GM19395 (cell line): Measurements from ENCODE around the gene KLHL22.
"Not testable (repeated sequence)": the region's sequence is repeated elsewhere in the genome, so short reads cannot be mapped to it uniquely, and the experiment has no call there.

ENCODE experiments used
- ATAC-seq: cut with Tn5 transposase; IDR thresholded peaks from one replicate; pipeline ENCODE4 v1.9.1; 2021; ENCODE audit warnings: mild to moderate bottlenecking, moderate library complexity; ENCODE audit not compliant: unreplicated experiment

The KLHL22 gene

DNA sequence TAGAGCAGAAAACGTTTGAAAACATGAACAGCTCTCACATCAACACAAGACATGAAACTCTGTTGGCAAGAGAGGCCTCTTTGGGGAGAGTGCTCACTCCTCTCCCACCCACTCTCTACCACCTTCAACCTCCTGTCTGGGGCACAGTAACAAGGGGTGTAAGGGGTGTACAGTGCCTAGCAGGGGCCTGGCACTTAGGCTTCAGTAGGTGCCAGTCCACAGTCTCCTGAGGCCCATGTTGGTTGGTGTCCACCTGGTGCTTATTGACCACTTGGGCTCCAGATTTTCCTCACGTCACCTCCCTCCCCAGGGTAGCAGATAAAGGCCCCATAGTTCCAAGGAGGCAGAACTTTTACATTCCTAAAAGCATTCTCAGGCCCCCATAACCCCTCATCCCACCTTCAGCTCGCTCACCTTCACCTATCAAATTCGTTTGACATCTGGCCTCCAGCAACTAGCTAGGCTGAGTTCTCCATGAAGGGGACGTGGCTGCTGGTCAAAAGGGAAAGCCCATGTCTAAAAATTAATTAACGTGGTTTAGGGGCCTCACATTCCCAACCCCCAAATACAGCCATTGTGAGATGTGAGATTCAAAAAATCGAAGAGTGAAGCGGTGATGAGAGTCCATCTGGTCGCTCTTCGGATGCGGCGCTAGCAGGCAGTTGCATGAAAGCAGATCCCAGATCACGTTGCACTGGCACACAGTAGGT, 11.1 kb upstream of the KLHL22 start:
- no peak for ATAC-seq

DNA sequence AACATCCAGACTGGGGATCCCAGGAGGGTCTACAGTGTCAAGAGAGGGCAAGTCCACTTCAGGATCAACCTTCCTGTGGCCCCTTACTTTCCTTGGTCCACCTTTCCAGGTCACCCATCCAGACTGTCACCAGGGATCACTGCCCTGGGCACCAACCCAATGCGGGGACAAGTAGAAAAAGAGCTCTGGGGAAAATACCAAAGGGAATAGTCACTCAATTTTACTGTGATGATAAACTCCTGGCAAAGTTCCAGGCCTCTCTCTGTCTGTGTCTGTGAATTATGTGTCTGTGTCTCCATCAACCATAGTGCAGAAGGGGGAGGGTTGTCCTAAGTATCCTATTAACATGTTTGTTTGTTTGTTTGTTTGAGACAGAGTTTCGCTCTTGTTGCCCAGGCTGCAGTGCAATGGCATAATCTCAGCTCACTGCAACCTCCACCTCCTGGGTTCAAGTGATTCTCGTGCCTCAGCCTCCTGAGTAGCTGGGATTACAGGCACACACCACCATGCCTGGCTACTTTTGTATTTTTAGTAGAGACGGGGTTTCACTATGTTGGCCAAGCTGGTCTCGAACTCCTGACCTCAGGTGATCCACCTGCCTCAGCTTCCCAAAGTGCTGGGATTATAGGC, 8.8 kb upstream of the KLHL22 start:
- not testable (repeated sequence) for ATAC-seq

DNA sequence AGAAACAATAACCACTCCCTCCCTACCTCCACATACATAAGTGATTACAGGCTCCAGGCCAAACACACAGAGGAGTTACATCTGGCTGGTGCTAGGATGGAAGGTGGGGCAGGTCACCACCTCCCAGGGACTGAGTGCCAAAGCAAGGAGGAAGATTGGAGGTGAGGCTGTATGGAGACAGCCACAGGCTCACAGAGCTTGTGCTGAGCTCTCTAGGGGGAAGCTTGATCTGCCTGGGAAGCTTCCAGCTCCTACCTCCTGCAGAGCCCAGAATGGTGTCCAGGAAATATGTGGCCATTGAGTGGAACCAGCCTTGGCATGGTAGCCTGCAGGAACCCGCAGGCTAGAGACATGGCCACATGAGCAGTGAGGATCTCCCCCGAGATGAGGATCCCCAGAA, 8.2 kb upstream of the KLHL22 start:
- ATAC-seq, result no peak

DNA sequence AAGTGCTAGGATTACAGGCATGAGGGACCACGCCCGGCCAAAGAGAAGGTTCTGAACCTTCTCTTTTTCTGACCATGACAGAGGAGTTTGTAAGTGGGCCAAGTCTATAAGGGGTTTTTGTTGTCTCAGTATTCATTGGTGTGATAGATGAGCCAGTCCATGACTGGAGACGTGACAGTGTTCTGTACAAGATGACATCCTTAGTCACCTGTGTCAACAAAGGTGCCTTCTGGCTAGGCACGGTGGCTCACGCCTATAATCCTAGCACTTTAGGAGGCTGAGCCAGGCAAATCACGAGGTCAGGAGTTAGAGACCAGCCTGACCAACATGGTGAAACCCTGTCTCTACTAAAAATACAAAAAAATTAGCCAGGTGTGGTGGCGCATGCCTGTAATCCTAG, 4.2 kb upstream of the KLHL22 start:
- ATAC-seq, result no peak

DNA sequence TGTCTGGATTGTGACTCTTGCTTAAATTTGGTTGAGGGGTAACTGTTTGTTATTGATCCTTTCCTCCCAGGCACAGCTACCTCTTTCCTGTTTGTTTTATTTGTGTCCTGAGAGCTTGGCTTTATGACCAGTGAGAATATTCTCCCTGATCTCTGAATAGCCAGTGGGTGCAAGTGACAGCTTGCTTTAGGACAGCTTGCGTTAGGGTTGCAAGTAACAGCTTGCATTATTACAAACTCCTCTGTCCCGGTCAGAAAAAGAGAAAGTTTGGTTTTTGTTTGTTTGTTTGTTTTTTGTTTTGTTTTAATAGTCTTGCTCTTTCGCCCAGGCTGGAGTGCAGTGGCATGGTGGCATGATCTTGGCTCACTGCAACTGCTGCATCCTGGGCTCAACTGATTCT, 3.3 kb upstream of the KLHL22 start:
- ATAC-seq, result no peak

DNA sequence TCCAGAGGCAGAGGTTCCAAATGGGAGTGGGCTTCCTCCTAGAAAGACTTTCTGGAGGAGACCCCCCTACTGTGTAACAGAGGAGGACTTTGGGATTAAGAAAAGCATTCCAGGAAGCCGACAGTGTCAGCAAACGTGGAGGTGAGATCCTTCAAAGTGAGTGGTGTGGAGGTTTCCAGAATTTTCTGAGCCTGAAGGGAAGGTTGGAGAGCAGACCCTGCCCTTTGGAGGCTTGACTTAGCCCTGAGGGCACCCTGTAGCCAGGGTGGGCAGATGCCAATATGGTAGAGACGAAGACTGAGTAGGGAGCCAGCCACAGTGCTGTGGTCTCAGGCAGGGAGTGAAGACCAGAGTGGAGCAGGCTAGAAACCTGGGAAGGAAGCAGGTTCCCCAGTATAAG, 1.8 kb upstream of the KLHL22 start:
- ATAC-seq, result no peak

DNA sequence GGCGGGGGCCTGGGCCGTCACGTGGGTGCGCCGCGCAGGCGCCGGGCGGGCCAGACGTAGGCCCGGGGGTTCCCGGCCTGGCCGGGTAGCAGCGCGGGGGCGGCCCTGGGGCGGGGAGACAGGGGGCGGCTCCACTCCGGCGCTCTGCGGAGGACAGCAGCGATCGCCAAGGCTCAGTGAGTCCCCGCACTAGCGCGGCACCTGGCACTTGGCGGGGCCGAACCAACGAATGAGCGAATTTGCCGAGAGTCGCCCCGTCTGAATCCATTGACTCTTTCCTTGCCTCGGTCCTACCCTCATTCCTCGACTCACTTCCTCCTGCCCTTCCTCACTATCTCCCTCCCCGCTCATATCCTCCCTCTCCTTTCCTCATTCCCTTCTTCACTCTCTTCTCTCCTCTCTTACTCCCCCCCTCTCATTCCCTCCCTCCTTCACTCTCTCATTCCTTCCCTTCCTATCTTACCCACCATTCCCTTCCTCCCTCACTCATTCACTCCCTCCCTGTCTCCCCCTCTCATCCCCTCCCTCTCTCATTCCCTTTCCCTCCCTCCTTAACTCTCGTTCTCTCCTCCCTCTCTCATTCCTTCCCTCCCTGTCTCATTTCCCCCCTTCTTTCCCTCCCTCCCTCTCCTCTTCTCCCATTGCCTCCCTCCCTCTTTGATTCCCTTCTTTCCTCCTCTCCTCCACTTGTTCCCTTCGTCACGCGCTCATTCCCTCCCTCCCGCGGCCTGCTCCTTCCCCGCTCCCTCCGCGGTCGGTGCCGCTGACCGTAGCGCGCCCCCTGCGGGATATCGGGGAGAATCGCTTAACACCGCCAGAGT, 476 bp upstream of the KLHL22 start:
- ATAC-seq, result peak; percentile 79

DNA sequence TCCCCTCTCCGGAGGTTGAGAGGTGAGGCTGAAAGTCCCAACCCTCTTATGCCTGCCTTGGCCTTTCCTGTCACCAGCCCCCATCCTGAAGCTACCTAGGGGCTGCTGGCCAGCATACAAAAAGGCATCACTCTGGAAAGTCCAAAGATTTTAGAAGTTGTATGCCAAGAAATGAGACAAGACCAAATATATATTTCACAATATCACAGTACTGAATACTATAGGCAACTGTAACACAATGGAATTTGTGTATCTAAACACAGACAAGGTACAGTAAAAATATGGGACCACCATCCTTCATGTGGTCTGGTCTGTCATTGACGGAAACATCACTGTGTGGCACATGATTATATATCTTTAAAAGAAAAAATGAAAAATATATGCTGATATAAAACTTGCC, 4.2 kb downstream of the KLHL22 start:
- no peak for ATAC-seq

DNA sequence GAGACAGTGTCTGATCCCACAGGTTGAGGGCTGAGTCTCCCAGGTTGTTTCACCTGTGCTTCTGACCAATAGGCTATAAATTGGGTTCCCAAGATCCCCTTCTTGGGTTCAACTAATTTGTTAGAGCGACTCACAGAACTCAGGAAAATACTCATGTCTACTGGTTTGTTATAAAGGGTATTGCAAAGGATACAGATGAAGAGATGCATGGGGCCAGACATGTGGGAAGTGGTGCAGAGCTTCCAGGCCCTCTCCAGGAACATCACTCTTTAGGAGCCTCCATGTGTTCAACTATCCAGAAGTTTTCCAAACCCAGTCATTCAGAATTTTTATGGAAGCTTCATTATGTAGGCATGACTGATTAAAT, 4.7 kb downstream of the KLHL22 start:
- no peak for ATAC-seq

DNA sequence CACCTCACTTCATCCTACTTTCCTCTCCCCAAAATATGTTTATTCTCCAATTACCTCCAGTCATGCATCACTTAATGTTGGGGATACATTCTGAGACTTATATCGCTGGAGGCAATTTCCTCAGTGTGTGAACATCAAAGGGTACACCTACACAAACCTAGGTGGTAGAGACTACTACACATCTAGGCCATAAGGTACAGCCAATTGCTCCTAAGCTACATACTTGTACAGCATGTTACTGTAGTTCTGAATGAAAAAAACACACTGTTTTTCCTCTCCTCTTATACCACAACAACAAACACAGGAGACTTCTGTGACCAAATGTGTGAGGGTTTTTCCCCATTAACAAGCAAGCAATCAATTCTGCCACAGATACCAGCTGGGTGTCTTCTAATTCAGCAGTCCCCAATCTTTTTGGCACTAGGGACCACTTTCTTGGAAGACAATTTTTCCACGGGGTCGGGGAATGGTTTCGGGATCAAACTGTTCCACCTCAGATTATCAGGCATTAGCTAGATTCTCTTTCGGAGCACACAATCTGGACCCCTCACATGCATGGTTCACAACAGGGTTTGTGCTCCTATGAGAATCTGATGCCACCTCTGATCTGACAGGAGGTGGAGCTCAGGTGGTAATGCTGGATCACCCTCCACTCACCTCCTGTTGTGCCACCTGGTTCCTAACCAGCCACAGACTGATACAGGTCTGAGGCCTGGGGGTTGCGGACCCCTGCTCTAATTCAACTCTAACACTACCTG, 5.2 kb downstream of the KLHL22 start:
- ATAC-seq, result no peak

DNA sequence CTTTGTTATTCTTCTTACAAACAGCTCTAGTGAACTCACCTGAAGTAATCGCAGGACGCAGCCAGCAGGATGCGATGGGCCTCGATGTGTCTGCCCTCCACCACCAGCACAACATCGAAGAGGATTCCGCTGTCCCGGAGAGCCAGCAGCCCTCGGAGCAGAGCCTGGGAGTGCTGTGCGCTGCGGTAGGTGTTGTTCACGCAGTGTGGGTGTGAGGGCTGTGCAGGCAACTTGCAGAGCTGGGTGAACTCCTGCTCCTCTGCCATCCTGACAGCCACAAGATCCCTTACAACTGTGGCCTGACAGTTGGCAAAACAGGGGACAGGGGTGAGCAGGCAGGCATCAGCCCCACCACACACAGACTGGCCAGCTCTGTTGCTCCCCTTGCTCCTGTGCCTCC, 6.6 kb downstream of the KLHL22 start:
- ATAC-seq, result no peak

DNA sequence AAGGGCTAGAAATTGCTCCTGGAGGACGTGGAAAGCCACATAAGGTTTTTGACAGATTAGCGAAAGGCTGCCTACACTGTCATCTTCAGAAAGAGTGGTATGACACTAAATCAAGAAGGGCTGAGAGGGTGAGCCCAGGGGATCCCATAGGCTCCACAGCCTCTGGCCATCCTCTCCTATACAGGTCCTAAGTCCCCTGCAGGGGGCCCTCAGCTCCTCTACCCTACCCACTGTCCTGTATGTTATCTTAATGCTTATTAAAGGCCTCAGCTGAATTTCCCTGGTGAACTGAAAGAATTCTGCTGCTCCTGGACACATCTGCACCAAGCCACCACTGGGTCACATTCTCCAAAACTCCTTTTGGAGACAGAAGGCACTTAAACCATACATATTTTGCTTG, 7.9 kb downstream of the KLHL22 start:
- no peak for ATAC-seq

DNA sequence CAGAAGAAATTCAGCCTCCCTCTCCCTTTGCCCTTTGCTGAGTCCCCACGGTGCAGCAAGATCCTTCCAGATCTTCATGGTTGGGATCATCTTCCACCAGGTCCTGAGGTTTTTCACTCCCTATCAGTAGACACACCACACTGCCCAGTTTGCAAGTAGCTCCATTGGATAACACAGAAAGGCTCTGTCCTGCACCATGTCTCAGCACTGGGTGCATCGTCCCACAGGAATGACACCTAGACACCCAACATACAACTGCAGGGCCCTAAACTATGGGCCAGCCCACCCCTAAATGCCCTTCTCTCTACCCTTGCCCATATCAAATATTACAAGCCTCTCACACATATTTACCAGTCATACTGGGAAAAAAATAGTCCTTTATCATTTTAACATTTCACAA, 9.4 kb downstream of the KLHL22 start:
- no peak for ATAC-seq

DNA sequence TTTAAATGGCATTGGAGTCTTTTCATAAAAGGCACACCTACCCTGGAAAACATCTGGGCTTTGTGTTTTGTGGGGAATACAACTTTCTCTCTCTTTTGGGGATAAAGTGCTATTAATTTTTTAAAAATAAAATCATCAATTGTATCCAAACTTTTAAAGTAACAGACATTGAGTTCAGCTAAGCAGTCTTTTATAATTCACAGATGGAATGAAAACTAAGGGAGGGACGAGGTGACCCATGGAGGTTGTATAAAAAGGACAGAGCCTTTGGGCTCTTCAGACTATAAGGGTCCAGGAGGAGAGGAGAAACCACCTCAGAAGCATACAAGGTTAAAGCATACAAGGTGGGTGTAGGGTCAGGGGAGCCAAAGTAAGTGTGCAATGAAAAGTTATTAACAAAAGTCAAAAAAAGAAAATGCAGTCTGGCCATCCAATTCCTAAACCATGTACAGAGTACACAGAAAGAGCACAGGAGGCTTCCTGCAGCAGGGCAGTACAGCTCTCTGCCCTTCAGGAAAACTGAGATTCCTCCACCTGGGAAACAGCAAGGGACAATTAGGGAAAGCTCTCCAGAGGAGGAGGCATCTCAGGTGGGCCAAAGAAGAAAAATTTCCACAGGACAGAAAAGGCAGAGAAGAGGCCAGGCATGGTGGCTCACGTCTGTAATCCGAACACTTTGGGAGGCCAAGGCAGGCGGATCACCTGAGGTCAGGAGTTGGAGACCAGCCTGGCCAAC, 10.5 kb downstream of the KLHL22 start:
- ATAC-seq, result no peak

DNA sequence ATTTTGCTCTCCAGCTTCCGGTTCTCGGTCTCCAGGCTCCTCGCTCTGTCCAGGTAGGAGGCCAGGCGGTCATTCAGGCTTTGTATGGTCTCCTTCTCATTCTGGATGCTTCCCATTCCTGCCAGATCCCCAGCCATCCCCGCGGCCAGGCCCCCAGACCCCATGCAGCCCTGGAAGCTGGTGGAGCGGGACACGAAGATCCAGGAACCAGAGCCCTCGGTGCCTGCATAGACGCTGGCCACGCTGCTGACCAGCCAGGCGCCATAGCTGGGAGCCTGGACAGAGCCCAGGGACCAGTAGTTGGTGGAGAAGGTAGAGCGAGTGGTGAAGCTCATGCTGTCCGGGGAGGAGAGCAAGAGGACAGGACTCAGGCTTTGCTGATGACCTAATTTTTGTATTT, 11.8 kb downstream of the KLHL22 start:
- no peak for ATAC-seq

DNA sequence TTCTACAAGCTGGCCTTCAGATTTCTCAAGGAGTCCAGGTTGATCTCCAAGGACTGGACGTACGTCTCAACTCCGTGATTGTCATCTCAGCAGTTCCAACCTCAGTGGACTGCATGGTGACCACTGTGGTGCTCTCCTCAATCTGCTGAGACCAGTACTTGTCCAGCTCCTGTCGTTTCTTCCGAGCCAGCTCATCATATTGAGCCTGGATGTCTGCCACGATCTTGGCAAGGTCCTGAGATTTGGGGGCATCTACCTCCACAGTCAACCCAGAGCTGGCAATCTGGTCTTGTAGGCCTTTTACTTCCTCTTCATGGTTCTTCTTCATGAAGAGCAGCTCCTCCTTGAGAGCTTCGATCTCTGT, 12.5 kb downstream of the KLHL22 start:
- not testable (repeated sequence) for ATAC-seq

DNA sequence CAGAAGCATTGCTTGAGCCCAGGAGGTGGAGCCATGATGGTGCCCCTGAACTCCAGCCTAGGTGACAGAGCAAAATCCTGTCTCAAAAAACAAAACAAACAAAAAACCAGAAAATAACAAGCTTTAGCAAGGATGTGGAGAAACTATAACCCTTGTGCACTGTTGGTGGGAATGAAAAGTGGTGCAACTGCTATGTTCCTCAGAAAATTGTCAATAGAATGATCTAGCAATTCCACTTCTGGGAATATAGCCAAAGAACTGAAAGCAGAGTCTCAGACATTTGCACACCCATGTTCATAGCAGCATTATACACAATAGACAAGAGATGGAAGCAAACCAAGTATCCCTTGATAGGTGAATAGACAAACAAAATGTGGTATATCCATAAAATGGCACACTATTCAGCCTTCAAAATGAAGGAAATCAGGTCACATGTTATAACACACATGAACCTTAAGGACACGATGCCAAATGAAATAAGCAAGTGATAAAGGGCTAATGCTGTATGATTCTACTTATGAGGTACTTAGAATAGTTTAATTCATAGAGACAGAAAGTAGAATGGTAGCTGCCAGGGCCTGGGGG, 15.9 kb downstream of the KLHL22 start:
- ATAC-seq, result no peak

DNA sequence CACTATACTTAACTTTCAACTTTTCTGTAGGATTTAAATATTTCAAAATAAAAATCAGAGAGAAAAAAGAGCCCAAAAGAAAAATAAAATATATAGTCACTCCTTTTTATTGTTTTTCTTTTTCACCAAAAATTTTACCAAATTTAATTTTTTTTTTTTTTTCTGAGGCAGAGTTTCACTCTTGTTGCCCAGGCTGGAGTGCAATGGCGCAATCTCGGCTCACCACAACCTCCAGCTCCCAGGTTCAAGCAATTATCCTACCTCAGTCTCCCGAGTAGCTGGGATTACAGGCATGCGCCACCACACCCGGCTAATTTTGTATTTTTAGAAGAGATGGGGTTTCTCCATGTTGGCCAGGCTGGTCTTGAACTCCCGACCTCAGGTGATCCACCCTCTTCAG, 17.5 kb downstream of the KLHL22 start:
- not testable (repeated sequence) for ATAC-seq

DNA sequence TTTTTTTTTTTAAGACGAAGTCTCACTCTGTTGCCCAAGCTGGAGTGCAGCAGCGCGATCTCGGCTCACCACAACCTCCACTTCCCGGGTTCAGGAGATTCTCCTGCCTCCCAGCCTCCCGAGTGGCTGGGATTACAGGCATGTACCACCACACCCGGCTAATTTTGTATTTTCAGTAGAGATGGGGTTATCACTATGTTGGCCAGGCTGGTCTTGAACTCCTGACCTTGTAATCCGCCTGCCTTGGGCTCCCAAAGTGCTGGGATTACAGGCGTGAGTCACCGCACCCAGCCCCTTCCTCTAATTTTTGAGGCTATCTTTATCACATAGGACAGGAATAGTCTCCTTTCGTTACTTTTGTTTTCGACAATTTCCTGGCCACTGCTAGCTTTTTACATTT, 20.0 kb downstream of the KLHL22 start:
- ATAC-seq, result not testable (repeated sequence)

DNA sequence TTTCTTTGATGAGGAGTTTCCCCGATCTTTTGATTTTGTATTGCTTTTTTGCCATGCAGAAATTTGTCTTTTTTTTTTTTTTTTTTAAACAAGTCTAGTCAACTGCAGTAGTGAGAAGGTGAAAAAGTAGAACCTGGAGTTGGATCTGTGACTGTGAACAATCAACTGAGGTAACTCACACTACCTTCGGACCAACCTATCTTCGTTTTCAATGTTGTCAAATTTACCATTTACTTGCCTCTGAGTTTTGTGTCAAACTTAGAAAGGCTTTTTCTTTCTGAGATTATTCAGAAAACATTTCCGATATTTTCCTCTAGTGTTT, 20.5 kb downstream of the KLHL22 start:
- no peak for ATAC-seq
